Liver (tissue), 9 donors: ENCODE measurements around the gene CYTH3. TPM values are rescaled to one million over a fixed set of nuclear protein-coding genes. Genes with fewer than 3 reads are reported as not detected.

Experiments used
- DNase-seq: peaks from one replicate; pipeline ENCODE4 v3.0.0-alpha.2; 2017; ENCODE audit warnings: low spot score
- H3K27ac ChIP-seq, 2 donors: one replicate each; pipeline ENCODE4 v1.7.0; 2013; ENCODE audit warnings: inconsistent platforms in 2 of 2, low read length in 2 of 2, control low read depth in 1 of 2, low read depth in 1 of 2, mild to moderate bottlenecking in 1 of 2
- H3K27me3 ChIP-seq, 4 donors: one replicate each; pipeline versions ENCODE4 v1.6.1 to v1.7.0; 2013; ENCODE audit warnings: low read length in 3 of 4, inconsistent platforms in 1 of 4, mild to moderate bottlenecking in 1 of 4, moderate library complexity in 1 of 4; ENCODE audit not compliant: control insufficient read depth in 4 of 4, insufficient read depth in 4 of 4
- H3K36me3 ChIP-seq, 4 donors: one replicate each; pipeline versions ENCODE4 v1.6.1 to v1.7.0; 2013; ENCODE audit warnings: low read length in 3 of 4, mild to moderate bottlenecking in 3 of 4, low read depth in 1 of 4, moderate library complexity in 1 of 4; ENCODE audit not compliant: control insufficient read depth in 4 of 4, insufficient read depth in 3 of 4
- H3K4me1 ChIP-seq, 4 donors: one replicate each; pipeline versions ENCODE4 v1.6.1 to v1.7.0; 2013; ENCODE audit warnings: low read length in 3 of 4, mild to moderate bottlenecking in 3 of 4, moderate library complexity in 1 of 4; ENCODE audit not compliant: control insufficient read depth in 4 of 4, insufficient read depth in 4 of 4
- H3K4me3 ChIP-seq, 3 donors: one replicate each; pipeline versions ENCODE4 v1.6.1 to v1.7.0; 2013; ENCODE audit warnings: low read length in 3 of 3, control low read depth in 1 of 3, low read depth in 1 of 3, mild to moderate bottlenecking in 1 of 3
- H3K9ac ChIP-seq, 2 donors: one replicate each; pipeline ENCODE4 v1.7.0; 2013; ENCODE audit warnings: low read length in 2 of 2, mild to moderate bottlenecking in 2 of 2, moderate library complexity in 2 of 2, control low read depth in 1 of 2, low read depth in 1 of 2
- H3K9me3 ChIP-seq, 4 donors: one replicate each; pipeline versions ENCODE4 v1.6.1 to v1.7.0; 2013; ENCODE audit warnings: low read length in 3 of 4; ENCODE audit not compliant: control insufficient read depth in 4 of 4
- EGR1 ChIP-seq, 2 donors: IDR thresholded peaks; 2 replicates each; pipeline ENCODE4 v1.6.1; 2016 to 2018; ENCODE audit warnings: antibody characterized with exemption in 2 of 2, low read depth in 2 of 2
- FOXA1 ChIP-seq: IDR thresholded peaks from 2 replicates; pipeline ENCODE4 v1.6.1; 2016; ENCODE audit warnings: antibody characterized with exemption
- FOXA2 ChIP-seq: IDR thresholded peaks from 2 replicates; pipeline ENCODE4 v1.6.1; 2016; ENCODE audit warnings: antibody characterized with exemption
- GABPA ChIP-seq, 2 donors: IDR thresholded peaks in 1 of 2; conservative IDR thresholded peaks in 1 of 2; 2 replicates each; pipeline ENCODE4 v1.6.1; 2016; ENCODE audit warnings: antibody characterized with exemption in 2 of 2, mild to moderate bottlenecking in 1 of 2, moderate library complexity in 1 of 2
- HNF4A ChIP-seq, 2 donors: conservative IDR thresholded peaks; 2 replicates each; pipeline ENCODE4 v1.6.1; 2016; ENCODE audit warnings: antibody characterized with exemption in 2 of 2, mild to moderate bottlenecking in 2 of 2
- HNF4G ChIP-seq: IDR thresholded peaks from 2 replicates; pipeline ENCODE4 v1.6.1; 2016; ENCODE audit warnings: antibody characterized with exemption
- JUND ChIP-seq, 2 donors: IDR thresholded peaks; 2 replicates each; pipeline ENCODE4 v1.6.1; 2016; ENCODE audit warnings: antibody characterized with exemption in 2 of 2
- NR2F2 ChIP-seq: IDR thresholded peaks from 2 replicates; pipeline ENCODE4 v1.6.1; 2016; ENCODE audit warnings: antibody characterized with exemption
- RAD21 ChIP-seq, 2 donors: IDR thresholded peaks; 2 replicates each; pipeline ENCODE4 v1.6.1; 2016; ENCODE audit warnings: antibody characterized with exemption in 2 of 2, mild to moderate bottlenecking in 2 of 2
- RXRA ChIP-seq, 2 donors: IDR thresholded peaks; 2 replicates each; pipeline ENCODE4 v1.6.1; 2017 to 2018; ENCODE audit warnings: antibody characterized with exemption in 2 of 2, mild to moderate bottlenecking in 1 of 2
- SP1 ChIP-seq: IDR thresholded peaks from 2 replicates; pipeline ENCODE4 v1.6.1; 2018; ENCODE audit warnings: antibody characterized with exemption, mild to moderate bottlenecking
- TAF1 ChIP-seq: conservative IDR thresholded peaks from 2 replicates; pipeline ENCODE4 v1.6.1; 2016; ENCODE audit warnings: antibody characterized with exemption, mild to moderate bottlenecking
- YY1 ChIP-seq: IDR thresholded peaks from 2 replicates; pipeline ENCODE4 v1.6.1; 2016; ENCODE audit warnings: antibody characterized with exemption, mild to moderate bottlenecking
- WGBS: extraction: QIAGEN DNeasy Blood & Tissue Kit; methylation state at CpG from one replicate; pipeline ENCODE4 v1.1.7; 2013; 5-methylcytosine and 5-hydroxymethylcytosine counted together
- polyA plus RNA-seq, 2 donors: library from polyadenylated mRNA; stranded (reverse) in 1 of 2; unstranded in 1 of 2; fragments of 200-250 nt in 1 of 2; fragments of >200 nt in 1 of 2; fragmentation: Nextera tagmentation in 1 of 2; extraction: Ambion mirVana in 1 of 2; gene quantifications; one replicate each; pipeline versions ENCODE4 v1.2.1 to v1.2.3, GENCODE V29; 2013 to 2015
- total RNA-seq, 2 donors: library from RNA; depleted of rRNA; stranded (reverse); fragments of >200 nt; gene quantifications; one replicate each; pipeline ENCODE4 v1.2.3, GENCODE V29; 2014
- TF ChIP-seq, protein P1 (sequence below): IDR thresholded peaks from 2 replicates; pipeline ENCODE4 v1.6.1; 2016; ENCODE audit warnings: antibody characterized with exemption
- TF ChIP-seq, protein P2 (sequence below): IDR thresholded peaks from 2 replicates; pipeline ENCODE4 v1.6.1; 2016; ENCODE audit warnings: antibody characterized with exemption
- TF ChIP-seq, protein P3 (sequence below): IDR thresholded peaks from 2 replicates; pipeline ENCODE4 v1.6.1; 2016; ENCODE audit warnings: antibody characterized with exemption
- TF ChIP-seq, protein P4 (sequence below): IDR thresholded peaks from 2 replicates; pipeline ENCODE4 v1.6.1; 2016; ENCODE audit warnings: antibody characterized with exemption, mild to moderate bottlenecking
- TF ChIP-seq, protein P5 (sequence below): fragments of 150-350 bp; IDR thresholded peaks from 2 replicates; pipeline ENCODE4 v1.5.1; 2017; ENCODE audit warnings: improper control_type of control experiment, low read depth, low read length; ENCODE audit not compliant: missing input control
- donor health status: healthy.
- donor health status: healthy.
- donor health status: healthy.
- donor health status: healthy.
- donor health status: healthy.

CYTH3 gene
- total and polyA plus RNA-seq, 4 donors: 1.1 to 6.3 (median 3.7) TPM

- H3K9ac ChIP-seq: no peak overlapping the region
- no peaks in the 10 kb centered on the region for H3K4me1 ChIP-seq
- no peaks in the 10 kb centered on the region for H3K9me3 ChIP-seq
- H3K27ac ChIP-seq: no peak overlapping the region
- H3K4me3 ChIP-seq: no peak overlapping the region
- WGBS: 90% methylated on average over 19 of the region's 19 CpGs
- DNase-seq: no peak
- H3K27me3 ChIP-seq: no peaks in the 10 kb centered on the region
- peaks cover 31 to 89% (median 63%) of the 10 kb centered on the region in 4 donors for H3K36me3 ChIP-seq
- no peak for TF ChIP-seq HNF4G
- no peak for TF ChIP-seq HNF4A (conservative IDR thresholded peaks at IDR 0.05)
These were observed 122.4 kb downstream of the CYTH3 start for GRCh38 chr7:6149996-6150395.

DNA sequence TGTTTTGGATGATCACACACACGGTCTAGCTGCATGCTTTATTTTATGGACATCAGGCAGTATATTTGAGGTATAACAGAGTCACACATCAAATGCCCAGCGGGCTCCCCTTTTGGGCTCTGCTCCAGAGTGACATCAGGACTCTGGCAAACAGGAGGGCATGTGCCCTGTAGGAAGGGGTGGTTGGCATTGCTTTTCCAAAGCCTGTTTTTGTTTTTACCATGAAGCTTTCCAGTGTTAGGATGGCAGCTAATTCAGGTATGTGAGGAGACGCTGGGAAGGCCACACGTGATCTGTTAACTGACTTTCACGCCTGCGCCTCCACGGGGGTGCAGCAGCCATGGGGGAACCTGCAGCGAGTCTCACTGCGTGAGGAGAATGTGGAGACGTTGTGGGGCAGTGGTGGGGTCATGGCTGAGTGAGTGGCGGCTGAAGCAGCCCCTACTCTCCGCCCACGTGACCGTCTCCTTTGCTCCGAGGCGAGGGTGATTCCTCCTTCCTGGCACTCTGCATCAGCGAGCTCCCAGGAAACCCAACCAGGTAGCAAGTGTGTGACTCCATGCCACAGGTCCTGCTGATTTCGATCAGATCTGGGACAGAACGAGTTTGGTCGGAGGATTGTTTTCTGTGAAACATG, 123.6 kb downstream of the CYTH3 start:
- Histone ChIP-seq H3K9me3 (no peaks in the 10 kb centered on the region), H3K4me1 (no peaks in the 10 kb centered on the region), H3K36me3 (peaks cover 23 to 90% (median 66%) of the 10 kb centered on the region in 4 donors), H3K9ac (no peak overlapping the region), H3K27me3 (no peaks in the 10 kb centered on the region), H3K4me3 (no peak overlapping the region), H3K27ac (no peak overlapping the region)
- DNase-seq: no peak
- no peak for TF ChIP-seq RXRA (IDR thresholded peaks at IDR 0.05)
- no peak for TF ChIP-seq FOXA2
- TF ChIP-seq, protein P1, sequence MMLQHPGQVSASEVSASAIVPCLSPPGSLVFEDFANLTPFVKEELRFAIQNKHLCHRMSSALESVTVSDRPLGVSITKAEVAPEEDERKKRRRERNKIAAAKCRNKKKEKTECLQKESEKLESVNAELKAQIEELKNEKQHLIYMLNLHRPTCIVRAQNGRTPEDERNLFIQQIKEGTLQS: no peak
- no peak for TF ChIP-seq SP1
- TF ChIP-seq EGR1 (IDR thresholded peaks at IDR 0.05; ENCODE audit: low read depth in 2 of 2): no peak
- TF ChIP-seq, protein P2, sequence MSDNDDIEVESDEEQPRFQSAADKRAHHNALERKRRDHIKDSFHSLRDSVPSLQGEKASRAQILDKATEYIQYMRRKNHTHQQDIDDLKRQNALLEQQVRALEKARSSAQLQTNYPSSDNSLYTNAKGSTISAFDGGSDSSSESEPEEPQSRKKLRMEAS: no peak
- no peak for TF ChIP-seq RAD21 (IDR thresholded peaks at IDR 0.05)
- no peak for TF ChIP-seq NR2F2
- TF ChIP-seq FOXA1: no peak
- TF ChIP-seq YY1: no peak
- TF ChIP-seq GABPA (IDR thresholded peaks at IDR 0.05 in 1 of 2, conservative IDR thresholded peaks at IDR 0.05 in 1 of 2): no peak
- no peak for TF ChIP-seq JUND (IDR thresholded peaks at IDR 0.05)
- no peak for TF ChIP-seq HNF4G
- TF ChIP-seq, protein P3, sequence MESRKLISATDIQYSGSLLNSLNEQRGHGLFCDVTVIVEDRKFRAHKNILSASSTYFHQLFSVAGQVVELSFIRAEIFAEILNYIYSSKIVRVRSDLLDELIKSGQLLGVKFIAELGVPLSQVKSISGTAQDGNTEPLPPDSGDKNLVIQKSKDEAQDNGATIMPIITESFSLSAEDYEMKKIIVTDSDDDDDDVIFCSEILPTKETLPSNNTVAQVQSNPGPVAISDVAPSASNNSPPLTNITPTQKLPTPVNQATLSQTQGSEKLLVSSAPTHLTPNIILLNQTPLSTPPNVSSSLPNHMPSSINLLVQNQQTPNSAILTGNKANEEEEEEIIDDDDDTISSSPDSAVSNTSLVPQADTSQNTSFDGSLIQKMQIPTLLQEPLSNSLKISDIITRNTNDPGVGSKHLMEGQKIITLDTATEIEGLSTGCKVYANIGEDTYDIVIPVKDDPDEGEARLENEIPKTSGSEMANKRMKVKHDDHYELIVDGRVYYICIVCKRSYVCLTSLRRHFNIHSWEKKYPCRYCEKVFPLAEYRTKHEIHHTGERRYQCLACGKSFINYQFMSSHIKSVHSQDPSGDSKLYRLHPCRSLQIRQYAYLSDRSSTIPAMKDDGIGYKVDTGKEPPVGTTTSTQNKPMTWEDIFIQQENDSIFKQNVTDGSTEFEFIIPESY: no peak
- TF ChIP-seq, protein P4, sequence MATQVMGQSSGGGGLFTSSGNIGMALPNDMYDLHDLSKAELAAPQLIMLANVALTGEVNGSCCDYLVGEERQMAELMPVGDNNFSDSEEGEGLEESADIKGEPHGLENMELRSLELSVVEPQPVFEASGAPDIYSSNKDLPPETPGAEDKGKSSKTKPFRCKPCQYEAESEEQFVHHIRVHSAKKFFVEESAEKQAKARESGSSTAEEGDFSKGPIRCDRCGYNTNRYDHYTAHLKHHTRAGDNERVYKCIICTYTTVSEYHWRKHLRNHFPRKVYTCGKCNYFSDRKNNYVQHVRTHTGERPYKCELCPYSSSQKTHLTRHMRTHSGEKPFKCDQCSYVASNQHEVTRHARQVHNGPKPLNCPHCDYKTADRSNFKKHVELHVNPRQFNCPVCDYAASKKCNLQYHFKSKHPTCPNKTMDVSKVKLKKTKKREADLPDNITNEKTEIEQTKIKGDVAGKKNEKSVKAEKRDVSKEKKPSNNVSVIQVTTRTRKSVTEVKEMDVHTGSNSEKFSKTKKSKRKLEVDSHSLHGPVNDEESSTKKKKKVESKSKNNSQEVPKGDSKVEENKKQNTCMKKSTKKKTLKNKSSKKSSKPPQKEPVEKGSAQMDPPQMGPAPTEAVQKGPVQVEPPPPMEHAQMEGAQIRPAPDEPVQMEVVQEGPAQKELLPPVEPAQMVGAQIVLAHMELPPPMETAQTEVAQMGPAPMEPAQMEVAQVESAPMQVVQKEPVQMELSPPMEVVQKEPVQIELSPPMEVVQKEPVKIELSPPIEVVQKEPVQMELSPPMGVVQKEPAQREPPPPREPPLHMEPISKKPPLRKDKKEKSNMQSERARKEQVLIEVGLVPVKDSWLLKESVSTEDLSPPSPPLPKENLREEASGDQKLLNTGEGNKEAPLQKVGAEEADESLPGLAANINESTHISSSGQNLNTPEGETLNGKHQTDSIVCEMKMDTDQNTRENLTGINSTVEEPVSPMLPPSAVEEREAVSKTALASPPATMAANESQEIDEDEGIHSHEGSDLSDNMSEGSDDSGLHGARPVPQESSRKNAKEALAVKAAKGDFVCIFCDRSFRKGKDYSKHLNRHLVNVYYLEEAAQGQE: no peak
- no peak for TF ChIP-seq HNF4A (conservative IDR thresholded peaks at IDR 0.05)
- TF ChIP-seq, protein P5, sequence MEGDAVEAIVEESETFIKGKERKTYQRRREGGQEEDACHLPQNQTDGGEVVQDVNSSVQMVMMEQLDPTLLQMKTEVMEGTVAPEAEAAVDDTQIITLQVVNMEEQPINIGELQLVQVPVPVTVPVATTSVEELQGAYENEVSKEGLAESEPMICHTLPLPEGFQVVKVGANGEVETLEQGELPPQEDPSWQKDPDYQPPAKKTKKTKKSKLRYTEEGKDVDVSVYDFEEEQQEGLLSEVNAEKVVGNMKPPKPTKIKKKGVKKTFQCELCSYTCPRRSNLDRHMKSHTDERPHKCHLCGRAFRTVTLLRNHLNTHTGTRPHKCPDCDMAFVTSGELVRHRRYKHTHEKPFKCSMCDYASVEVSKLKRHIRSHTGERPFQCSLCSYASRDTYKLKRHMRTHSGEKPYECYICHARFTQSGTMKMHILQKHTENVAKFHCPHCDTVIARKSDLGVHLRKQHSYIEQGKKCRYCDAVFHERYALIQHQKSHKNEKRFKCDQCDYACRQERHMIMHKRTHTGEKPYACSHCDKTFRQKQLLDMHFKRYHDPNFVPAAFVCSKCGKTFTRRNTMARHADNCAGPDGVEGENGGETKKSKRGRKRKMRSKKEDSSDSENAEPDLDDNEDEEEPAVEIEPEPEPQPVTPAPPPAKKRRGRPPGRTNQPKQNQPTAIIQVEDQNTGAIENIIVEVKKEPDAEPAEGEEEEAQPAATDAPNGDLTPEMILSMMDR: no peak
- TF ChIP-seq TAF1: no peak
- 95% methylated on average over 20 of the region's 20 CpGs for WGBS
